K562 (cell line): ENCODE data around the gene PSMB2. TPM values are rescaled to one million over a fixed set of nuclear protein-coding genes. Genes with fewer than 3 reads are reported as not detected.

Experiments used
- ATAC-seq: fragments of 200-7000 bp; cut with Tn5 transposase; 3 replicates; pipeline ENCODE4 v1.9.1; 2020; ENCODE audit warnings: moderate library complexity
- BruUV-seq: library from RNA; stranded (reverse); fragments of 400-500 nt; replicated peaks from 2 replicates; lab custom pipeline; 2021; lab: Mats Ljungman, UMichigan
- CTCF ChIA-PET: fragments of 300-600 bp; formaldehyde crosslinking; extraction: SDS; loops from one replicate; lab custom pipeline; 2021; ENCODE audit warnings: low intra/inter-chr PET ratio; lab: Yijun Ruan, JAX
- POLR2A ChIA-PET: fragments of 300-600, 350-650 bp; sonication (Branson Sonifier 250); formaldehyde crosslinking; extraction: SDS; loops from one replicate; lab custom pipeline; 2021; ENCODE audit warnings: antibody characterized with exemption, inconsistent platforms; lab: Yijun Ruan, JAX
- DNase-seq, 4 experiments: peaks; one replicate each; pipeline versions ENCODE4 v3.0.0 to v3.0.0-alpha.2; 2011 to 2018; ENCODE audit warnings: low spot score in 3 of 4, mixed read lengths in 3 of 4; ENCODE audit errors: extremely low read depth in 1 of 4
- FAIRE-seq: peaks from 2 replicates; lab custom pipeline; 2011; peaks lifted over from hg19 to GRCh38; lab: Jason Lieb, UNC
- H2AFZ ChIP-seq: 2 replicates; pipeline ENCODE4 v1.6.0; 2011; ENCODE audit warnings: low read depth, low read length, control low read depth, inconsistent platforms
- H3K27ac ChIP-seq: fragments of 200-600 bp; 3 replicates; pipeline ENCODE4 v1.8.0; 2011; ENCODE audit warnings: low read depth, mild to moderate bottlenecking, control low read depth, inconsistent platforms, low read length, moderate library complexity, mixed read lengths; ENCODE audit errors: extremely low read depth
- H3K27me3 ChIP-seq, 2 experiments: fragments of 300-600 bp in 1 of 2; 2 replicates in 1 of 2; 3 replicates in 1 of 2; pipeline versions ENCODE4 v1.6.0 to v1.8.0; 2011; ENCODE audit warnings: inconsistent platforms in 2 of 2, low read length in 2 of 2, mild to moderate bottlenecking in 1 of 2, mixed read lengths in 1 of 2, moderate library complexity in 1 of 2; ENCODE audit not compliant: control insufficient read depth in 2 of 2, insufficient read depth in 2 of 2
- H3K36me3 ChIP-seq: fragments of 300-600 bp; 3 replicates; pipeline ENCODE4 v1.8.0; 2011; ENCODE audit warnings: mild to moderate bottlenecking, low read length, inconsistent platforms; ENCODE audit not compliant: control insufficient read depth, insufficient read depth
- H3K4me1 ChIP-seq, 2 experiments: fragments of 200-600 bp in 1 of 2; replicated peaks in 1 of 2; 2 replicates in 1 of 2; 3 replicates in 1 of 2; pipeline versions ENCODE4 v1.5.1 to v1.8.0; 2011; ENCODE audit warnings: inconsistent platforms in 2 of 2, low read length in 2 of 2, mild to moderate bottlenecking in 1 of 2, mixed read lengths in 1 of 2, moderate library complexity in 1 of 2; ENCODE audit not compliant: control insufficient read depth in 2 of 2, insufficient read depth in 2 of 2
- H3K4me2 ChIP-seq: 2 replicates; pipeline ENCODE4 v1.6.1; 2011; ENCODE audit warnings: low read length, control low read depth, inconsistent platforms, mixed read lengths; ENCODE audit not compliant: insufficient read depth
- H3K4me3 ChIP-seq: fragments of 200-600 bp; sonication (generic), shearing (Covaris generic); 2 replicates; pipeline ENCODE4 v1.5.1; 2016; ENCODE audit warnings: control low read depth, inconsistent platforms
- H3K79me2 ChIP-seq: fragments of 200-600 bp; 3 replicates; pipeline ENCODE4 v1.8.0; 2011; ENCODE audit warnings: low read length, inconsistent platforms; ENCODE audit not compliant: control insufficient read depth, insufficient read depth
- H3K9ac ChIP-seq, 2 experiments: 2 replicates each; pipeline versions ENCODE4 v1.6.0 to v1.6.1; 2011; ENCODE audit warnings: low read depth in 2 of 2, low read length in 2 of 2, control low read depth in 1 of 2, inconsistent platforms in 1 of 2, mild to moderate bottlenecking in 1 of 2, mixed read lengths in 1 of 2; ENCODE audit not compliant: insufficient read depth in 1 of 2
- H3K9me1 ChIP-seq: one replicate; pipeline ENCODE4 v1.6.0; 2011; ENCODE audit warnings: inconsistent platforms, mild to moderate bottlenecking, low read length, moderate library complexity; ENCODE audit not compliant: control insufficient read depth, insufficient read depth
- H3K9me3 ChIP-seq: replicated peaks from 2 replicates; pipeline ENCODE4 v1.5.1; 2011; ENCODE audit warnings: low read depth, low read length, inconsistent platforms; ENCODE audit not compliant: control insufficient read depth, insufficient read depth
- H4K20me1 ChIP-seq: replicated peaks from 2 replicates; pipeline ENCODE4 v1.6.1; 2011; ENCODE audit warnings: low read length, inconsistent platforms, mixed read lengths; ENCODE audit not compliant: control insufficient read depth, insufficient read depth
- AFF4 ChIP-seq: sonication (generic); formaldehyde crosslinking; IDR thresholded peaks from 2 replicates; pipeline ENCODE4 v1.8.0; 2023; ENCODE audit warnings: mild to moderate bottlenecking, missing genetic modification reagents
- BHLHE40 ChIP-seq: IDR thresholded peaks from 2 replicates; pipeline ENCODE4 v1.6.1; 2011; ENCODE audit warnings: low read length, improper control_type of control experiment
- C11orf30 ChIP-seq: fragments of 450-650 bp; IDR thresholded peaks from 2 replicates; pipeline ENCODE4 v1.6.1; 2016; ENCODE audit warnings: low read depth, mild to moderate bottlenecking
- CREB5 ChIP-seq: fragments of 250-450 bp; sonication (Bioruptor Pico); IDR thresholded peaks from 2 replicates; pipeline ENCODE4 v1.5.0; 2020; ENCODE audit warnings: mild to moderate bottlenecking
- DACH1 ChIP-seq: fragments of 450-650 bp; IDR thresholded peaks from 2 replicates; pipeline ENCODE4 v1.6.1; 2018; ENCODE audit not compliant: partially characterized antibody
- DDX20 ChIP-seq: fragments of 450-650 bp; IDR thresholded peaks from 2 replicates; pipeline ENCODE4 v1.6.1; 2016; ENCODE audit warnings: missing genetic modification characterization, low read depth, mild to moderate bottlenecking, missing compliant biosample characterization, moderate library complexity
- KLF13 ChIP-seq: fragments of 450-650 bp; IDR thresholded peaks from 2 replicates; pipeline ENCODE4 v1.6.1; 2016; ENCODE audit warnings: missing genetic modification characterization, low read depth, mild to moderate bottlenecking, missing compliant biosample characterization, moderate library complexity, borderline replicate concordance
- MTA2 ChIP-seq: fragments of 450-650 bp; IDR thresholded peaks from 2 replicates; pipeline ENCODE4 v1.6.1; 2016; ENCODE audit warnings: low read depth
- NCOA1 ChIP-seq: fragments of 450-650 bp; IDR thresholded peaks from 2 replicates; pipeline ENCODE4 v1.6.1; 2016; ENCODE audit warnings: low read depth
- PKNOX1 ChIP-seq: fragments of 450-650 bp; IDR thresholded peaks from 2 replicates; pipeline ENCODE4 v1.6.1; 2016
- RBM22 ChIP-seq: fragments of 200-400 bp; formaldehyde crosslinking; IDR thresholded peaks from 2 replicates; pipeline ENCODE4 v1.6.1; 2018; ENCODE audit warnings: low read length, low read depth; ENCODE audit not compliant: poor library complexity, severe bottlenecking
- RFX5 ChIP-seq: IDR thresholded peaks from 2 replicates; pipeline ENCODE4 v1.6.1; 2011; ENCODE audit warnings: low read depth, mild to moderate bottlenecking, improper control_type of control experiment, low read length
- SMAD3 ChIP-seq: fragments of 450-650 bp; formaldehyde crosslinking; conservative IDR thresholded peaks from 2 replicates; pipeline ENCODE4 v1.4.0; 2020; ENCODE audit warnings: mild to moderate bottlenecking
- YY1 ChIP-seq, 3 experiments: IDR thresholded peaks; 2 replicates each; pipeline ENCODE4 v1.6.1; 2011; ENCODE audit warnings: low read length in 2 of 3, mild to moderate bottlenecking in 2 of 3, moderate library complexity in 2 of 3, borderline replicate concordance in 1 of 3, control low read depth in 1 of 3, low read depth in 1 of 3; ENCODE audit not compliant: insufficient read depth in 3 of 3, insufficient replicate concordance in 2 of 3, control insufficient read depth in 1 of 3, insufficient read length in 1 of 3; ENCODE audit errors: extremely low read depth in 1 of 3
- ZNF395 ChIP-seq: fragments of 200-800 bp; sonication (Bioruptor generic); IDR thresholded peaks from 2 replicates; pipeline ENCODE4 v1.6.1; 2017; ENCODE audit warnings: missing genetic modification characterization, missing compliant biosample characterization
- ZNF717 ChIP-seq: fragments of 250-450 bp; sonication (Bioruptor Pico); IDR thresholded peaks from 2 replicates; pipeline ENCODE4 v1.5.0; 2021
- WGBS: fragments of 100-300 bp; shearing (Covaris generic); methylation state at CpG from one replicate; pipeline ENCODE4 v1.1.6; 2016; ENCODE audit warnings: low coverage, mixed read lengths; ENCODE audit not compliant: insufficient coverage; ENCODE audit errors: missing lambda C conversion rate; 5-methylcytosine and 5-hydroxymethylcytosine counted together
- in situ Hi-C: fragments of 300-500 bp; cut with MboI; formaldehyde crosslinking; loops from 4 replicates; pipeline ENCODE4 v1.15.0; 2018; ENCODE audit warnings: inconsistent platforms, mixed read lengths
- intact Hi-C: fragments of 100-400 bp; cut with micrococcal nuclease; formaldehyde crosslinking; loops from 2 replicates; pipeline ENCODE4 v1.14.2; 2022
- polyA plus RNA-seq, 8 experiments: library from polyadenylated mRNA; depleted of rRNA in 4 of 8; stranded (reverse) in 5 of 8; unstranded in 3 of 8; fragments of >200 nt; fragmentation: Nextera tagmentation in 2 of 8; fragmentation: Illumina TruSeq in 1 of 8; extraction: Ambion mirVana in 2 of 8; extraction: Trizol in 1 of 8; gene quantifications; 2 replicates each; pipeline versions ENCODE4 v1.2.1 to v1.2.3, GENCODE V29; 2011 to 2014; ENCODE audit warnings: inconsistent platforms in 1 of 8, missing spikeins in 1 of 8
- total RNA-seq, 7 experiments: library from RNA; depleted of rRNA in 6 of 7; stranded (reverse); fragments of >200 nt in 6 of 7; fragmentation: Illumina TruSeq in 2 of 7; extraction: Trizol in 2 of 7; gene quantifications; 2 replicates each; pipeline versions ENCODE4 v1.2.1 to v1.2.3, GENCODE V29; 2011 to 2021; ENCODE audit warnings: low replicate concordance in 1 of 7

PSMB2 gene
- total and polyA plus RNA-seq, 9 of the 15 experiments (the other 6 are each of a cell fraction or from before 2014, with no cell fraction given), result 71.7 to 543 (median 165) TPM

- WGBS, result 10% methylated on average over 2 of the region's 2 CpGs
- Histone ChIP-seq H4K20me1 (no peaks in the 10 kb centered on the region), H3K79me2 (no peaks in the 10 kb centered on the region), H3K4me3 (no peak overlapping the region), H3K9ac (no peak overlapping the region), H2AFZ (no peak overlapping the region), H3K27me3 (peaks cover 7 to 26% of the 10 kb centered on the region in 2 experiments), H3K36me3 (no peaks in the 10 kb centered on the region), H3K27ac (no peak overlapping the region), H3K9me1 (peaks cover 4% of the 10 kb centered on the region), H3K4me1 (peaks cover 0 to 4% of the 10 kb centered on the region in 2 experiments; a peak in 1 of 5 replicates), H3K9me3 (no peaks in the 10 kb centered on the region), H3K4me2 (no peak overlapping the region)
- CTCF ChIA-PET, result no interaction called here
- POLR2A ChIA-PET, result interaction anchor here (1.1 kb wide), 1 partner anchor 12 kb away, joined by 3 read pairs; no protein-coding TSS in a partner anchor
- no TSS peak for BruUV-seq
- DNase-seq (no peak), ATAC-seq (no peak), FAIRE-seq (no peak)
- in situ Hi-C loops, result no loop called here
- intact Hi-C loops, result no loop called here
- TF ChIP-seq RBM22 (no peak), AFF4 (CRISPR knock-in tag) (no peak), MTA2 (no peak), RFX5 (no peak), ZNF395 (CRISPR knock-in tag) (no peak), NCOA1 (no peak), DDX20 (tag) (no peak), KLF13 (tag) (no peak), YY1 (IDR thresholded peaks at IDR 0.05; ENCODE audit: borderline replicate concordance in 1 of 3, control insufficient read depth in 1 of 3, extremely low read depth in 1 of 3, insufficient read depth in 3 of 3, insufficient read length in 1 of 3, insufficient replicate concordance in 2 of 3, low read depth in 1 of 3, low read length in 2 of 3) (no peak), ZNF717 (CRISPR knock-in tag) (no peak), PKNOX1 (no peak), CREB5 (CRISPR knock-in tag) (no peak), BHLHE40 (no peak), C11orf30 (no peak), SMAD3 (CRISPR knock-in tag) (no peak), DACH1 (no peak)
Observed at GRCh38 chr1:35661474-35661795, 20.1 kb upstream of the PSMB2 start.
